T-cell (primary cell): ENCODE data around the gene GTF3C1. TPM values are rescaled to one million over a fixed set of nuclear protein-coding genes. Genes with fewer than 3 reads are reported as not detected.

ENCODE experiments used
- ATAC-seq, 4 experiments: fragments of 200-7000 bp in 3 of 4; fragments of 150-1000 bp in 1 of 4; cut with Tn5 transposase; replicated peaks in 1 of 4; 1 replicate in 3 of 4; 2 replicates in 1 of 4; pipeline ENCODE4 v1.10.0; 2021; ENCODE audit warnings: moderate library complexity in 3 of 4, mild to moderate bottlenecking in 2 of 4, moderate number of reproducible peaks in 1 of 4
- CTCF ChIA-PET, 2 donors: fragments of 300-600 bp; sonication (Branson Sonifier 250); formaldehyde crosslinking; loops; one replicate each; lab custom pipeline; 2022; ENCODE audit warnings: antibody characterized with exemption in 2 of 2; lab: Charles Lee
- POLR2A ChIA-PET, 2 donors: fragments of 300-600 bp; sonication (Branson Sonifier 250); formaldehyde crosslinking; loops; one replicate each; lab custom pipeline; 2022; ENCODE audit warnings: antibody characterized with exemption in 2 of 2; lab: Charles Lee
- DNase-seq, 35 experiments: peaks; one replicate each; pipeline versions ENCODE4 v3.0.0 to v3.0.0-alpha.2; 2013 to 2023
- H3K27ac ChIP-seq: one replicate; pipeline ENCODE4 v1.5.1; 2013; ENCODE audit warnings: low read length
- H3K27me3 ChIP-seq, 2 experiments: replicated peaks in 1 of 2; 1 replicate in 1 of 2; 2 replicates in 1 of 2; pipeline versions ENCODE4 v1.6.1 to v1.7.0; 2013; ENCODE audit warnings: low read length in 1 of 2, mixed read lengths in 1 of 2; ENCODE audit not compliant: control insufficient read depth in 2 of 2, insufficient read depth in 2 of 2; ENCODE audit errors: extremely low read depth in 1 of 2
- H3K36me3 ChIP-seq, 2 donors: 1 replicate in 1 of 2; 2 replicates in 1 of 2; pipeline versions ENCODE4 v1.6.1 to v1.7.0; 2013; ENCODE audit warnings: low read length in 1 of 2; ENCODE audit not compliant: control insufficient read depth in 2 of 2, insufficient read depth in 1 of 2; ENCODE audit errors: extremely low read depth in 1 of 2
- H3K4me1 ChIP-seq, 2 experiments: 1 replicate in 1 of 2; 2 replicates in 1 of 2; pipeline versions ENCODE4 v1.6.1 to v1.7.0; 2013; ENCODE audit warnings: low read length in 2 of 2, mixed read lengths in 1 of 2; ENCODE audit not compliant: insufficient read depth in 2 of 2, control insufficient read depth in 1 of 2; ENCODE audit errors: extremely low read depth in 1 of 2
- H3K4me3 ChIP-seq, 2 donors: 1 replicate in 1 of 2; 2 replicates in 1 of 2; pipeline versions ENCODE4 v1.5.1 to v1.7.0; 2013; ENCODE audit warnings: mild to moderate bottlenecking in 2 of 2, low read length in 1 of 2, moderate library complexity in 1 of 2; ENCODE audit not compliant: control insufficient read depth in 1 of 2; ENCODE audit errors: extremely low read depth in 1 of 2
- H3K9me3 ChIP-seq: 2 replicates; pipeline ENCODE4 v1.7.0; 2013
- H3K27ac Mint-ChIP-seq, 2 donors: one replicate each; pipeline ENCODE4 v1.8.0; 2020 to 2021; ENCODE audit warnings: mild to moderate bottlenecking in 2 of 2, mixed read lengths in 2 of 2
- H3K27me3 Mint-ChIP-seq, 2 donors: one replicate each; pipeline ENCODE4 v1.8.0; 2021 to 2022; ENCODE audit warnings: mixed read lengths in 2 of 2
- H3K36me3 Mint-ChIP-seq: one replicate; pipeline ENCODE4 v1.8.0; 2021; ENCODE audit warnings: mixed read lengths
- H3K4me1 Mint-ChIP-seq, 3 donors: one replicate each; pipeline ENCODE4 v1.8.0; 2020 to 2022; ENCODE audit warnings: mixed read lengths in 3 of 3, mild to moderate bottlenecking in 1 of 3
- H3K4me3 Mint-ChIP-seq, 3 donors: one replicate each; pipeline ENCODE4 v1.8.0; 2020 to 2022; ENCODE audit warnings: mild to moderate bottlenecking in 3 of 3, mixed read lengths in 3 of 3, moderate library complexity in 3 of 3
- H3K9me3 Mint-ChIP-seq, 3 donors: one replicate each; pipeline ENCODE4 v1.8.0; 2020 to 2022; ENCODE audit warnings: mixed read lengths in 3 of 3
- WGBS: methylation state at CpG from one replicate; pipeline ENCODE4 v1.1.5; 2013; ENCODE audit warnings: missing lambda C conversion rate; ENCODE audit not compliant: insufficient coverage; 5-methylcytosine and 5-hydroxymethylcytosine counted together
- total RNA-seq, 35 experiments: library from RNA in 6 of 35; stranded (reverse) in 6 of 35; fragments of 120-200 nt in 1 of 35; gene quantifications; one replicate each; pipeline versions ENCODE4 v1.2.1 to v1.2.4 and lab custom pipeline; 2013 to 2026

GTF3C1 gene
- total RNA-seq, 5 donors from 2014 or later (not counting 1 experiment from before 2014, with no cell fraction given): 60.3 to 72.8 (median 61.4) TPM

GRCh38 chr16:27566417-27566816 lies 16.7 kb upstream of the GTF3C1 start:
- Mint-ChIP-seq H3K9me3 (no peaks in the 10 kb centered on the region), H3K4me3 (no peak overlapping the region), H3K4me1 (no peaks in the 10 kb centered on the region), H3K27ac (no peak overlapping the region), H3K36me3 (peaks cover 15% of the 10 kb centered on the region), H3K27me3 (no peaks in the 10 kb centered on the region)
- no peaks in the 10 kb centered on the region for H3K4me1 ChIP-seq
- CTCF ChIA-PET: no interaction called here
- no peaks in the 10 kb centered on the region for H3K27me3 ChIP-seq
- POLR2A ChIA-PET: no interaction called here
- DNase-seq (peak in 1 of 35 experiments; percentile 4), ATAC-seq (no peak)
- no peak overlapping the region for H3K27ac ChIP-seq
- WGBS: 53% methylated on average over 6 of the region's 6 CpGs
- H3K36me3 ChIP-seq: no peaks in the 10 kb centered on the region
- no peaks in the 10 kb centered on the region for H3K9me3 ChIP-seq
- H3K4me3 ChIP-seq: no peak overlapping the region

DNA sequence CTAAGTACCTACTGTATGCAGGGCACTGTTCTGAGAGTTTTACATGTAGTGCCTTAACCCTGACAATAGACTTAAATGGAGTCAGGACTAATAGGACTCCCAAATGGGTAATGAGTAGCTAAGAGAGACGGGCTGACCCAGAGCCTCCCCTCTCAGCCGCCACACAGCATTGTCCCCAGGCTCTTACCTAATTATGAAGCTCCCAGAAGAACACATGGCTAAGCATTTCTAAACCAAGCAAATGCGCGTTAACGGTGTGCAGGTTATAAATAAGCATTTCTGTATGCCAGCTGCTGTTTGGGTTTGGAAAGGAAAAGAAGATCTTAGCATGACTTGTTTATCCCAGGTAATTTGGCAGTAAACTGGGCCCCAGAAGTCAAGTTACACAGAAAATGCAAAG lies 14.5 kb upstream of the GTF3C1 start:
- Histone ChIP-seq H3K27ac (no peak overlapping the region), H3K27me3 (no peaks in the 10 kb centered on the region), H3K4me3 (no peak overlapping the region), H3K4me1 (no peaks in the 10 kb centered on the region), H3K36me3 (no peaks in the 10 kb centered on the region), H3K9me3 (no peaks in the 10 kb centered on the region)
- POLR2A ChIA-PET: interaction anchor here in 1 of 2 donors (0.6 kb wide), 1 partner anchor 18 kb away, joined by 5 read pairs; no protein-coding TSS in a partner anchor
- Mint-ChIP-seq H3K36me3 (peaks cover 12% of the 10 kb centered on the region), H3K9me3 (no peaks in the 10 kb centered on the region), H3K4me1 (no peaks in the 10 kb centered on the region), H3K27ac (no peak overlapping the region), H3K27me3 (no peaks in the 10 kb centered on the region), H3K4me3 (no peak overlapping the region)
- WGBS: 100% methylated on average over 3 of the region's 5 CpGs
- CTCF ChIA-PET: interaction anchor here in 1 of 2 donors (1.4 kb wide), 1 partner anchor 11 kb away, joined by 7 read pairs; no protein-coding TSS in a partner anchor
- DNase-seq (no peak), ATAC-seq (no peak)

GRCh38 chr16:27561216-27561615 lies 11.5 kb upstream of the GTF3C1 start:
- H3K36me3 ChIP-seq: no peaks in the 10 kb centered on the region
- H3K27me3 Mint-ChIP-seq: no peaks in the 10 kb centered on the region
- POLR2A ChIA-PET: no interaction called here
- H3K9me3 Mint-ChIP-seq: no peaks in the 10 kb centered on the region
- H3K4me3 Mint-ChIP-seq: no peak overlapping the region
- no peaks in the 10 kb centered on the region for H3K4me1 Mint-ChIP-seq
- H3K27ac ChIP-seq: no peak overlapping the region
- H3K27me3 ChIP-seq: no peaks in the 10 kb centered on the region
- CTCF ChIA-PET: no interaction called here
- no peak overlapping the region for H3K4me3 ChIP-seq
- no peaks in the 10 kb centered on the region for H3K9me3 ChIP-seq
- H3K27ac Mint-ChIP-seq: no peak overlapping the region
- ATAC-seq (no peak), DNase-seq (no peak)
- 93% methylated on average over 7 of the region's 8 CpGs for WGBS
- H3K4me1 ChIP-seq: no peaks in the 10 kb centered on the region
- peaks cover 4% of the 10 kb centered on the region for H3K36me3 Mint-ChIP-seq

GRCh38 chr16:27558932-27559331 lies 9.2 kb upstream of the GTF3C1 start:
- H3K27me3 Mint-ChIP-seq: no peaks in the 10 kb centered on the region
- H3K4me1 Mint-ChIP-seq: no peaks in the 10 kb centered on the region
- no peaks in the 10 kb centered on the region for H3K36me3 ChIP-seq
- H3K4me3 ChIP-seq: no peak overlapping the region
- no peak overlapping the region for H3K27ac ChIP-seq
- no peak overlapping the region for H3K4me3 Mint-ChIP-seq
- peaks cover 4% of the 10 kb centered on the region for H3K36me3 Mint-ChIP-seq
- no CpG with 5 or more reads among the region's 1 CpG for WGBS
- DNase-seq (no peak), ATAC-seq (no peak)
- no peaks in the 10 kb centered on the region for H3K4me1 ChIP-seq
- CTCF ChIA-PET: no interaction called here
- H3K9me3 ChIP-seq: no peaks in the 10 kb centered on the region
- H3K9me3 Mint-ChIP-seq: no peaks in the 10 kb centered on the region
- POLR2A ChIA-PET: no interaction called here
- no peak overlapping the region for H3K27ac Mint-ChIP-seq
- H3K27me3 ChIP-seq: no peaks in the 10 kb centered on the region

GRCh38 chr16:27558434-27558833 lies 8.7 kb upstream of the GTF3C1 start:
- Histone ChIP-seq H3K4me3 (no peak overlapping the region), H3K4me1 (no peaks in the 10 kb centered on the region), H3K27ac (no peak overlapping the region), H3K9me3 (no peaks in the 10 kb centered on the region), H3K36me3 (no peaks in the 10 kb centered on the region), H3K27me3 (no peaks in the 10 kb centered on the region)
- Mint-ChIP-seq H3K4me1 (no peaks in the 10 kb centered on the region), H3K9me3 (no peaks in the 10 kb centered on the region), H3K36me3 (peaks cover 4% of the 10 kb centered on the region), H3K4me3 (no peak overlapping the region), H3K27me3 (no peaks in the 10 kb centered on the region), H3K27ac (no peak overlapping the region)
- no CpG with 5 or more reads among the region's 3 CpGs for WGBS
- POLR2A ChIA-PET: no interaction called here
- DNase-seq (no peak), ATAC-seq (no peak)
- CTCF ChIA-PET: no interaction called here

DNA sequence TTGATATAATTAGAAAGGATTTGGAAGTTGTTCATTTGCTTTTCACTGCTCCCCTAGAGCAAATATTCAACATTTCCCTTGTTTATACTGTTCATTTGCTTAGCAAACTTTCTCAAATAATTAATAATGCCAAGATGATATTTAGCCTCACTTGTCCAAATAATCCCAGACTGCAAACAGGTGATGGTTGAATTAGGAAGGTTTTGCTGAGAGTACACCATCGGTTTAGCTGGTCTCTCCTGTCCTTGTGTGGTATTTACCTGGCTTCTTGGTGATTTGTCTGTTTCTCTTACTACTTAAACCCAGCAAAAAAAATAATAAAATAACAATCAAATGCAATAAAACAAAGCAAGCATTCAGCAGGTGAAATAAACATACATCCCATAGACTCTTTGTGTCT lies 6.8 kb upstream of the GTF3C1 start:
- no peak overlapping the region for H3K27ac Mint-ChIP-seq
- no peaks in the 10 kb centered on the region for H3K4me1 ChIP-seq
- no peaks in the 10 kb centered on the region for H3K4me1 Mint-ChIP-seq
- no peaks in the 10 kb centered on the region for H3K27me3 Mint-ChIP-seq
- no peak overlapping the region for H3K4me3 Mint-ChIP-seq
- CTCF ChIA-PET: no interaction called here
- H3K36me3 Mint-ChIP-seq: no peaks in the 10 kb centered on the region
- WGBS: no CpG with 5 or more reads among the region's 1 CpG
- no peaks in the 10 kb centered on the region for H3K36me3 ChIP-seq
- POLR2A ChIA-PET: interaction anchor here in 1 of 2 donors (0.7 kb wide), 1 partner anchor 143 kb away, joined by 5 read pairs; no protein-coding TSS in a partner anchor
- H3K9me3 ChIP-seq: no peaks in the 10 kb centered on the region
- H3K4me3 ChIP-seq: no peak overlapping the region
- ATAC-seq: no peak
- H3K9me3 Mint-ChIP-seq: no peaks in the 10 kb centered on the region
- DNase-seq: no peak
- H3K27me3 ChIP-seq: no peaks in the 10 kb centered on the region
- no peak overlapping the region for H3K27ac ChIP-seq
